MM.1S (cell line): ENCODE measurements around the gene IRAK3.
"Not testable (repeated sequence)": the region's sequence is repeated elsewhere in the genome, so short reads cannot be mapped to it uniquely, and the experiment has no call there.

Experiments used
- CTCF ChIP-seq: fragments of 300-600 bp; sonication (generic); IDR thresholded peaks from 2 replicates; pipeline ENCODE4 v1.5.1; 2016; ENCODE audit warnings: antibody characterized with exemption, low read length, mixed read lengths
- EZH2phosphoT487 ChIP-seq: fragments of 300-600 bp; sonication (generic); IDR thresholded peaks from 2 replicates; pipeline ENCODE4 v1.6.1; 2018; ENCODE audit warnings: antibody characterized with exemption, low read length

GRCh38 chr12:66213011-66213410 is 24.0 kb downstream of the IRAK3 start:
- TF ChIP-seq CTCF, EZH2phosphoT487: not testable (repeated sequence)
